GM12873 (cell line): ENCODE measurements around the gene TBXAS1.

Experiments
- TF ChIP-seq, protein P1 (sequence below): IDR thresholded peaks from 2 replicates; pipeline ENCODE4 v1.5.1; 2012; ENCODE audit warnings: low read depth, mild to moderate bottlenecking, moderate library complexity, low read length, control low read depth; ENCODE audit not compliant: insufficient read depth; ENCODE audit errors: missing control alignments

TBXAS1 gene

DNA sequence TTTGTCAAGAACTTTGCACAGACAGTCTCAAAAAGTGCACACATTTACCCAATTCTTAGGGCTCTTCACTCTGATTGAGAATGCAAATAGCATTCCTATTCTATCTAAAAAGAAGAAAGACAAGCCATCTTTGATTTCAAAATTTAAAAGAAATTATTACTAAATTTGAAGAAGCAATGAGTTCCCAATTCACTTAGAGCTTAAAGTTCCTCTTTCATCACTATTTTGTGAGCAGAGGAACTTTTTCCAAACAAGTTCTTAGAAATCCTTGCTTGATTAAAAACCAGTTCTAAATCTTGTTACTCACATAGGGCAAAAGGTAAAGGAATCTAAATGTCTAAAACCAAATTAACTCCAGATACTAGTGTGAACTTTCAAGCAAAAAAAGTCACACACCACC is 56.4 kb downstream of the TBXAS1 start:
- TF ChIP-seq, protein P1, sequence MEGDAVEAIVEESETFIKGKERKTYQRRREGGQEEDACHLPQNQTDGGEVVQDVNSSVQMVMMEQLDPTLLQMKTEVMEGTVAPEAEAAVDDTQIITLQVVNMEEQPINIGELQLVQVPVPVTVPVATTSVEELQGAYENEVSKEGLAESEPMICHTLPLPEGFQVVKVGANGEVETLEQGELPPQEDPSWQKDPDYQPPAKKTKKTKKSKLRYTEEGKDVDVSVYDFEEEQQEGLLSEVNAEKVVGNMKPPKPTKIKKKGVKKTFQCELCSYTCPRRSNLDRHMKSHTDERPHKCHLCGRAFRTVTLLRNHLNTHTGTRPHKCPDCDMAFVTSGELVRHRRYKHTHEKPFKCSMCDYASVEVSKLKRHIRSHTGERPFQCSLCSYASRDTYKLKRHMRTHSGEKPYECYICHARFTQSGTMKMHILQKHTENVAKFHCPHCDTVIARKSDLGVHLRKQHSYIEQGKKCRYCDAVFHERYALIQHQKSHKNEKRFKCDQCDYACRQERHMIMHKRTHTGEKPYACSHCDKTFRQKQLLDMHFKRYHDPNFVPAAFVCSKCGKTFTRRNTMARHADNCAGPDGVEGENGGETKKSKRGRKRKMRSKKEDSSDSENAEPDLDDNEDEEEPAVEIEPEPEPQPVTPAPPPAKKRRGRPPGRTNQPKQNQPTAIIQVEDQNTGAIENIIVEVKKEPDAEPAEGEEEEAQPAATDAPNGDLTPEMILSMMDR: no peak

DNA sequence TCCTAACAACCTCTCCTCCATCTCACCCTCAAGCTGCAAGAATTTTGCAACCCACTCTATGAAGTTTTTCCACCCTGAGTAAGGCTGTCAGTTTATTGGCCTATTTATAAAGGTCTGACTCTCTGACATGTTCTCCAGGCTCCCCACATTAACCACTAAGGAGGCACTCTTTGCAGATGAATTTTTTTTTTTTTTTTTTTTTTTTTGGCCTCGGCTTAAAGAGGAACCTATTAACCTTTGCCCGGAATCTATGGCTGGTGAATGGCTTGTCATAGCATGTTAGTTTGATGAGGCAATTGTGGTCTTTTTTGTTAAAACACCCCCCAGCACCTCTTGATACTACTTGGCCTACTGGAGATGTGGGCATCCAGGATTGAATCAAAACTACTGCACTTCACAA is 57.1 kb downstream of the TBXAS1 start:
- TF ChIP-seq, protein P1: no peak

DNA sequence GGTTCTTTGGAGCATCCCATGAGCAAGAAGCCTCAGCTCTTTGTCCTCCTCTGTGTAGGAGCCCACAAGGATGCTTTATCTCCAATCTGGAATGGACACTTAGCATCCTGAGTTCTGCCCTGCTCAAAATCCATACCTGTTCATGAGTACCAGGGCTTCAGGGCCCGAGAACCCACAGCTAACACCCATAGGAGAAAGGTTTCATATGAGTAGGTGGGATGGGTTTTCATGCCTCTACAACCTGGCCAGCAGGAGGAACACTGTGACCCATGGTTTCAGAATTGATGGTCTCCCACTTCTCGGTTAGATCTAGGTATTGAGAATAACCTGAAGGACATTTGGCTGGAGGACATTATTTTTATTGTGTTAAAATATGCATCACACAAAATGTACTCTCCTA is 57.8 kb downstream of the TBXAS1 start:
- TF ChIP-seq, protein P1: no peak

DNA sequence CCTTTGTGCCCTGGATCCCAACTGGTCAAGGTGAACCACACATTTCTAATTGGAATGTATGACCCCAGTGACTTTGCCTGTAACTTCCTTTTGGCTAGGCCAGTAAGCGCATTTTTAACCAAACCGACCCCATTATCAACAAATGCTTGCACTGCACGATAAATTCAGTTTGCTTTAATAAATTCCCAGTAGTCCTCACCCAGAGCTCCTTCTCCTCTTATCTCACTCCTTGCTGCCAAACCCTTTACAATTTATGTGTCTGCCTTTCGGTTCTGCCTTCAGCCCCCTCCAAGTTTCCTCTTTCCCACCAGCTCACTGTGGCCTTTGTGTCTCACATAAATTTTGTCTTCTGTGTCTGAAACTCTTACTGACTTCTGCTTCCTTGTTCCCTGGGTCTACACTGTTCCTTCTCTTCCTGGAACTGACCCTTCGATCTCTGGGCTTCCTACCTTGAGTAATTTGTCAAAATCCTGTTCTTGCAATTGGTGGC is 59.0 kb downstream of the TBXAS1 start:
- TF ChIP-seq, protein P1: no peak

DNA sequence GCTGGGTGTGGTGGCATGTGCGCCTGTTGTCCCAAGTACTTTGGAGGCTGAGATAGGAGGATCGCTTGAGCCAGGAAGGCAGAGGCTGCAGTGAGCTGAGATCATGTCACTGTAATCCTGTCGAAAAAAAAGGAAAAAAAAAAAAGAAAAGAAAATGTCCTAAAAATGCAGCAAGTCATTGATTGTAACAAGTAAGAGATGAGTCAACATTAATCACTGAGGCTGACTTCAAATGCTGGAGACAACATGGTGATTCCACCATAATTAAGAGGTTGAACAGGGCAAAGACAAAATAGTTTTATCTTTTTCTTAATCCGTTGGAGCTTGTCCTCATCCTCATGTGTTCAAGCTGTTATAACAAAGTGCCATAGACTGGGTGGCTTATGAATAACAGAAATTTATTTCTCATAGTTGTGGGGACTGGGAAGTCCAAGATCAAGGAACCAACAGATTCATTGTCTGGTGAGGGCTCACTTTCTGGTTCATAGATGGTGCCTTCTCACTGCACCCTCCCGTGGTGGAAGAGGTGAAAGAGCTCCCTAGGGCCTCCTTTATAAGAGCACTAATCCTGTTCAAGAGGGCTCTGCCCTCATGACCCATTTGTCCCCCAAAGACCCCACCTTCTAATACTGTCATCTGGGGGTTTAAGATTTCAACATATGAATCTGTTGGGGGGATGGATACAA is 60.3 kb downstream of the TBXAS1 start:
- TF ChIP-seq, protein P1: no peak

DNA sequence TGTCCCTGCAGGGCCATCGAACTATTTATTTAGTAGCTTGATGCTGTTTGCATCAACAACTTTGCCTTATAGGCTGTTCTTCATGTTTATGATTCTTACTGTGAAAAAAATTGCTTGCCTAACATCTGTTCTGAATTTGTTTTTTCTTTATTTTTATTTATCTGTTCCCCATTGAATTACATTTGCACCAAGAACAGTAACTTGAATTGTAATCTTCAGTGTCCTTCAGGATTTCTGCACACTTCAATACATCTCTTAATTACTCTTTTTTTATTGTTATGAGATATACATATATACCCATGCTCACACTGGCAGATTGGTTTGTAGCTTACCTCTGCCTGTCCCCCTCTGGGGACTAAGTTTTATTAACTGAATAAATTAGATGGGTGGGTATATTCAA is 64.4 kb downstream of the TBXAS1 start:
- TF ChIP-seq, protein P1: no peak

DNA sequence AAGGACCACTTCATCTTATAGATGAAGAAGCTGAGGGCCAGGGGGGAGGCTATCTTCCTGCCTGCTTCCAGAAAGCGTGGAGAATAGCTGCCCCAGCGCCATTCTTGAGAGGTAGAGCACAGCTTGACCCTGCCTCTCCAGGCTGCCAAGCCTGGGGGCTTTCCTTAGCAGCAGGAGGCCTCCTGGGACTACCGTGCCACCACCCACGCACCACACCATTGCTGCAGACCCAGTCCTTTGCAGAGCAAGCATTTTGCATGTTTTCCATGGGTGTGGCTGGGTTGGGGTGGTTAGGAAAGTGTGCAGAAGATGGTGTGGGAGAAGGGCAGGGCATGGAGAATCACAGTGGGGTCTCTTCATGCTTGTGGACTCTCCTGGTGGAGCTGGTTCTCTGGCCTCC is 64.9 kb downstream of the TBXAS1 start:
- TF ChIP-seq, protein P1: no peak
